Common myeloid progenitor, CD34-positive (primary cell): Measurements from ENCODE around the gene NRL.
"Not testable (repeated sequence)": the region's sequence is repeated elsewhere in the genome, so short reads cannot be mapped to it uniquely, and the experiment has no call there.

Experiments used
- CTCF ChIA-PET: fragments of 350-600 bp; sonication (Branson Sonifier 250); formaldehyde crosslinking; loops from one replicate; lab custom pipeline; 2021; ENCODE audit warnings: antibody characterized with exemption; lab: Charles Lee
- POLR2A ChIA-PET: fragments of 350-600 bp; sonication (Branson Sonifier 250); formaldehyde crosslinking; loops from one replicate; lab custom pipeline; 2021; ENCODE audit warnings: antibody characterized with exemption; lab: Charles Lee
- DNase-seq, 3 donors: peaks; one replicate each; pipeline versions ENCODE4 v3.0.0 to v3.0.0-alpha.2; 2013
- H3K27ac ChIP-seq, 2 experiments: 1 replicate in 1 of 2; 2 replicates in 1 of 2; pipeline ENCODE4 v1.7.0; 2013; ENCODE audit warnings: inconsistent platforms in 2 of 2, low read length in 2 of 2, mild to moderate bottlenecking in 2 of 2, low read depth in 1 of 2, moderate library complexity in 1 of 2; ENCODE audit not compliant: severe bottlenecking in 2 of 2, insufficient read depth in 1 of 2, poor library complexity in 1 of 2
- H3K27me3 ChIP-seq, 5 experiments: replicated peaks in 2 of 5; 1 replicate in 3 of 5; 2 replicates in 2 of 5; pipeline versions ENCODE4 v1.6.1 to v1.7.0; 2013; ENCODE audit warnings: low read length in 4 of 5, mild to moderate bottlenecking in 2 of 5, moderate library complexity in 2 of 5, inconsistent platforms in 1 of 5; ENCODE audit not compliant: insufficient read depth in 5 of 5, control insufficient read depth in 4 of 5
- H3K36me3 ChIP-seq, 4 experiments: 1 replicate in 2 of 4; 2 replicates in 2 of 4; pipeline versions ENCODE4 v1.6.1 to v1.7.0; 2013; ENCODE audit warnings: low read length in 3 of 4, control low read depth in 1 of 4, mild to moderate bottlenecking in 1 of 4; ENCODE audit not compliant: control insufficient read depth in 4 of 4, insufficient read depth in 4 of 4
- H3K4me1 ChIP-seq, 4 experiments: 1 replicate in 3 of 4; 2 replicates in 1 of 4; pipeline versions ENCODE4 v1.6.1 to v1.7.1; 2013; ENCODE audit warnings: low read length in 3 of 4, mild to moderate bottlenecking in 3 of 4, control low read depth in 1 of 4, inconsistent platforms in 1 of 4, moderate library complexity in 1 of 4; ENCODE audit not compliant: control insufficient read depth in 4 of 4, insufficient read depth in 4 of 4; ENCODE audit errors: control extremely low read depth in 1 of 4
- H3K4me3 ChIP-seq, 7 experiments: 1 replicate in 4 of 7; 2 replicates in 3 of 7; pipeline versions ENCODE4 v1.5.1 to v1.7.0; 2013; ENCODE audit warnings: mild to moderate bottlenecking in 7 of 7, low read length in 6 of 7, moderate library complexity in 6 of 7, inconsistent platforms in 2 of 7, low read depth in 2 of 7, control low read depth in 1 of 7; ENCODE audit not compliant: insufficient read depth in 4 of 7, control insufficient read depth in 1 of 7; ENCODE audit errors: extremely low read depth in 1 of 7
- H3K9me3 ChIP-seq, 5 experiments: 1 replicate in 4 of 5; 2 replicates in 1 of 5; pipeline versions ENCODE4 v1.6.1 to v1.7.1; 2013; ENCODE audit warnings: low read length in 4 of 5, mild to moderate bottlenecking in 2 of 5, inconsistent platforms in 1 of 5, low read depth in 1 of 5, moderate library complexity in 1 of 5; ENCODE audit not compliant: control insufficient read depth in 4 of 5, insufficient read depth in 2 of 5; ENCODE audit errors: control extremely low read depth in 1 of 5
- WGBS: methylation state at CpG from one replicate; pipeline ENCODE4 v1.1.5; 2013; ENCODE audit not compliant: insufficient coverage; 5-methylcytosine and 5-hydroxymethylcytosine counted together

The NRL gene

DNA sequence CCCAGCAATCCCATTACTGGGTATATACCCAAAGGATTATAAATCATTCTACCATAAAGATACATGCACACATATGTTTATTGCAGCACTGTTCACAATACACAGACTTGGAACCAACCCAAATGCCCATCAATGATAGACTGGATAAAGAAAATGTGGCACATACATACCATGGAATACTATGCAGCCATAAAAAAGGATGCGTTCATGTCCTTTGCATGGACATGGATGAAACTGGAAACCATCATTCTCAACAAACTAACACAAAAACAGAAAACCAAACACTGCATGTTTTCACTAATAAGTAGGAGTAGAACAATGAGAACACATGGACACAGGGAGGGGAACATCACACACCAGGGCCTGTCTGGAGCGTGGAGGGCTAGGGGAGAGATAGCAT, 83.4 kb downstream of the NRL start:
- H3K4me1 ChIP-seq, H3K36me3 ChIP-seq, H3K4me3 ChIP-seq, H3K9me3 ChIP-seq, H3K27ac ChIP-seq, DNase-seq, POLR2A ChIA-PET, H3K27me3 ChIP-seq: not testable (repeated sequence)
- WGBS: no CpG with 5 or more reads among the region's 2 CpGs
- CTCF ChIA-PET: interaction anchor here (1.0 kb wide), 1 partner anchor 77 kb away, joined by 3 read pairs; no protein-coding TSS in a partner anchor

DNA sequence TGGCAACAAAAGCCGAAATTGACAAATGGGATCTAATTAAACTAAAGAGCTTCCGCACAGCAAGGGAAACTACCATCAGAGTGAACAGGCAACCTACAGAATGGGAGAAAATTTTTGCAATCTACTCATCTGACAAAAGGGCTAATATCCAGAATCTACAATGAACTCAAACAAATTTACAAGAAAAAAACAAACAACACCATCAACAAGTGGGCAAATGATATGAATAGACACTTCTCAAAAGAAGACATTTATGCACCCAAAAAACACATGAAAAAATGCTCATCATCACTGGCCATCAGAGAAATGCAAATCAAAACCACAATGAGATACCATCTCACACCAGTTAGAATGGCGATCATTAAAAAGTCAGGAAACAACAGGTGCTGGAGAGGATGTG, 85.1 kb downstream of the NRL start:
- H3K27ac ChIP-seq, DNase-seq, H3K4me1 ChIP-seq, H3K4me3 ChIP-seq, CTCF ChIA-PET, H3K36me3 ChIP-seq, H3K9me3 ChIP-seq, POLR2A ChIA-PET, H3K27me3 ChIP-seq: not testable (repeated sequence)
- no CpG with 5 or more reads among the region's 3 CpGs for WGBS
